K562 (cell line): ENCODE results near the gene COBLL1.

Source experiments
- BHLHE40 ChIP-seq: IDR thresholded peaks from 2 replicates; pipeline ENCODE4 v1.6.1; 2011; ENCODE audit warnings: low read length, improper control_type of control experiment
- E2F1 ChIP-seq: sonication (generic); formaldehyde crosslinking; IDR thresholded peaks from 2 replicates; pipeline ENCODE4 v1.8.1; 2023; ENCODE audit warnings: mild to moderate bottlenecking, missing genetic modification reagents, moderate library complexity
- E2F5 ChIP-seq: sonication (generic); formaldehyde crosslinking; IDR thresholded peaks from 2 replicates; pipeline ENCODE4 v1.8.0; 2022; ENCODE audit warnings: mild to moderate bottlenecking, missing genetic modification reagents
- NFRKB ChIP-seq: fragments of 450-650 bp; IDR thresholded peaks from 2 replicates; pipeline ENCODE4 v1.6.1; 2016; ENCODE audit warnings: low read depth
- PHF8 ChIP-seq: fragments of 200-600 bp; sonication (generic); IDR thresholded peaks from 2 replicates; pipeline ENCODE4 v1.6.1; 2012; ENCODE audit warnings: mixed run types, mild to moderate bottlenecking, inconsistent platforms, low read length, moderate library complexity, borderline replicate concordance
- POLR2A ChIP-seq: fragments of 450-650 bp; conservative IDR thresholded peaks from 2 replicates; pipeline ENCODE4 v1.6.1; 2016
- RAD21 ChIP-seq, 2 experiments: fragments of 250-450 bp in 1 of 2; fragments of 450-650 bp in 1 of 2; sonication (Bioruptor Pico) in 1 of 2; formaldehyde crosslinking in 1 of 2; IDR thresholded peaks in 1 of 2; conservative IDR thresholded peaks in 1 of 2; 2 replicates each; pipeline versions ENCODE4 v1.4.0 to v1.8.0; 2020 to 2022; ENCODE audit warnings: mild to moderate bottlenecking in 2 of 2, moderate library complexity in 1 of 2
- ZHX1 ChIP-seq: fragments of 150-350 bp; conservative IDR thresholded peaks from 2 replicates; pipeline ENCODE4 v1.6.1; 2014; ENCODE audit warnings: low read length

GRCh38 chr2:164794432-164795231 is 47.0 kb downstream of the COBLL1 start:
- no peak for TF ChIP-seq ZHX1
- TF ChIP-seq E2F5 = no peak
- TF ChIP-seq RAD21 (CRISPR knock-in tag; conservative IDR thresholded peaks at IDR 0.05 in 1 of 2, IDR thresholded peaks at IDR 0.05 in 1 of 2) = no peak
- TF ChIP-seq BHLHE40 = no peak
- TF ChIP-seq NFRKB = no peak
- TF ChIP-seq E2F1 (CRISPR knock-in tag) = no peak
- TF ChIP-seq POLR2A = no peak
- TF ChIP-seq PHF8 = no peak
